HepG2 (cell line): ENCODE measurements around the gene MARCHF5. TPM values are rescaled to one million over a fixed set of nuclear protein-coding genes. Genes with fewer than 3 reads are reported as not detected.

Experiments
- ATAC-seq: fragments of 200-7000 bp; cut with Tn5 transposase; 3 replicates; pipeline ENCODE4 v1.9.1; 2020; ENCODE audit warnings: mild to moderate bottlenecking, moderate library complexity
- BruUV-seq: library from RNA; stranded (reverse); fragments of 400-500 nt; replicated peaks from 2 replicates; lab custom pipeline; 2021; lab: Mats Ljungman, UMichigan
- CTCF ChIA-PET: fragments of 300-600 bp; formaldehyde crosslinking; extraction: SDS; loops from one replicate; lab custom pipeline; 2021; ENCODE audit warnings: low total read pairs, inconsistent platforms, low intra/inter-chr PET ratio; lab: Yijun Ruan, JAX
- POLR2A ChIA-PET: fragments of 350-600 bp; sonication (Branson Sonifier 250); formaldehyde crosslinking; loops from one replicate; lab custom pipeline; 2020; ENCODE audit warnings: antibody characterized with exemption, inconsistent platforms; lab: Yijun Ruan, JAX
- DNase-seq: peaks from one replicate; pipeline ENCODE4 v3.0.0-alpha.2; 2015; ENCODE audit warnings: low spot score
- FAIRE-seq: peaks from 3 replicates; lab custom pipeline; 2011; peaks lifted over from hg19 to GRCh38; lab: Jason Lieb, UNC
- H2AFZ ChIP-seq: one replicate; pipeline ENCODE4 v1.6.1; 2011; ENCODE audit warnings: low read length, inconsistent platforms
- H3K27ac ChIP-seq: fragments of 300-600 bp; 3 replicates; pipeline ENCODE4 v1.8.0; 2011; ENCODE audit warnings: mixed run types, mild to moderate bottlenecking, mixed read lengths, low read length, inconsistent platforms; ENCODE audit not compliant: insufficient read depth; ENCODE audit errors: extremely low read length
- H3K27me3 ChIP-seq, 2 experiments: fragments of 200-600 bp in 1 of 2; 2 replicates in 1 of 2; 3 replicates in 1 of 2; pipeline versions ENCODE4 v1.6.0 to v1.8.0; 2011; ENCODE audit warnings: low read length in 2 of 2, mild to moderate bottlenecking in 2 of 2, moderate library complexity in 2 of 2, inconsistent platforms in 1 of 2; ENCODE audit not compliant: insufficient read depth in 2 of 2, control insufficient read depth in 1 of 2
- H3K36me3 ChIP-seq, 2 experiments: fragments of 200-600 bp in 1 of 2; replicated peaks in 1 of 2; 2 replicates in 1 of 2; 3 replicates in 1 of 2; pipeline versions ENCODE4 v1.5.1 to v1.8.0; 2011; ENCODE audit warnings: low read length in 2 of 2, inconsistent platforms in 1 of 2; ENCODE audit not compliant: insufficient read depth in 2 of 2, control insufficient read depth in 1 of 2
- H3K4me1 ChIP-seq: 2 replicates; pipeline ENCODE4 v1.5.1; 2012; ENCODE audit warnings: low read length, inconsistent platforms; ENCODE audit not compliant: insufficient read depth
- H3K4me2 ChIP-seq: 2 replicates; pipeline ENCODE4 v1.6.0; 2011; ENCODE audit warnings: low read depth, low read length, inconsistent platforms
- H3K4me3 ChIP-seq, 3 experiments: fragments of 200-600 bp in 1 of 3; sonication (generic), shearing (Covaris generic) in 1 of 3; replicated peaks in 1 of 3; 2 replicates each; pipeline ENCODE4 v1.5.1; 2011 to 2016; ENCODE audit warnings: low read length in 3 of 3, inconsistent platforms in 2 of 3, low read depth in 2 of 3, mild to moderate bottlenecking in 2 of 3, control low read depth in 1 of 3, mixed read lengths in 1 of 3; ENCODE audit not compliant: insufficient read depth in 1 of 3
- H3K79me2 ChIP-seq: one replicate; pipeline ENCODE4 v1.6.1; 2011; ENCODE audit warnings: low read length, inconsistent platforms; ENCODE audit not compliant: insufficient read depth
- H3K9ac ChIP-seq: 2 replicates; pipeline ENCODE4 v1.6.0; 2011; ENCODE audit warnings: mild to moderate bottlenecking, low read depth, low read length, inconsistent platforms; ENCODE audit not compliant: insufficient read depth
- H3K9me3 ChIP-seq: 2 replicates; pipeline ENCODE4 v1.5.1; 2012; ENCODE audit warnings: mild to moderate bottlenecking, low read length
- H4K20me1 ChIP-seq: 2 replicates; pipeline ENCODE4 v1.6.0; 2011; ENCODE audit warnings: inconsistent platforms, mild to moderate bottlenecking, low read length, moderate library complexity; ENCODE audit not compliant: insufficient read depth
- ETV5 ChIP-seq: IDR thresholded peaks from 2 replicates; pipeline ENCODE4 v1.6.1; 2018; ENCODE audit warnings: missing biosample characterization, missing genetic modification reagents, inconsistent platforms, borderline replicate concordance
- HMGA1 ChIP-seq: sonication (generic); formaldehyde crosslinking; conservative IDR thresholded peaks from 2 replicates; pipeline ENCODE4 v1.4.0; 2020; ENCODE audit warnings: missing genetic modification reagents
- HNRNPLL ChIP-seq: fragments of 200-400 bp; formaldehyde crosslinking; IDR thresholded peaks from 2 replicates; pipeline ENCODE4 v1.6.1; 2017; ENCODE audit warnings: mild to moderate bottlenecking, low read depth, low read length; ENCODE audit not compliant: poor library complexity, severe bottlenecking
- ZBTB1 ChIP-seq: sonication (generic); formaldehyde crosslinking; IDR thresholded peaks from 2 replicates; pipeline ENCODE4 v1.4.0; 2020; ENCODE audit warnings: missing genetic modification reagents, borderline replicate concordance
- ZNF264 ChIP-seq: sonication (generic); formaldehyde crosslinking; IDR thresholded peaks from 2 replicates; pipeline ENCODE4 v1.4.0; 2020; ENCODE audit warnings: missing genetic modification reagents
- ZNF496 ChIP-seq: sonication (generic); formaldehyde crosslinking; IDR thresholded peaks from 2 replicates; pipeline ENCODE4 v1.8.1; 2023; ENCODE audit warnings: mild to moderate bottlenecking, moderate library complexity, missing genetic modification reagents; ENCODE audit not compliant: insufficient replicate concordance
- WGBS: methylation state at CpG from one replicate; pipeline ENCODE4 v1.1.6; 2017; ENCODE audit warnings: low lambda C conversion rate; 5-methylcytosine and 5-hydroxymethylcytosine counted together
- in situ Hi-C: cut with HindIII; loops from 2 replicates; pipeline ENCODE4 v1.10.0; 2017; ENCODE audit warnings: low pct_unique_long_range_greater_than_20kb; ENCODE audit not compliant: extremely low pct_ligation_motif_present
- intact Hi-C: fragments of 100-400 bp; cut with micrococcal nuclease; formaldehyde crosslinking; loops from one replicate; pipeline ENCODE4 v1.10.0; 2022; ENCODE audit not compliant: unreplicated experiment
- polyA plus RNA-seq, 8 experiments: library from polyadenylated mRNA; depleted of rRNA in 3 of 8; stranded (reverse) in 7 of 8; unstranded in 1 of 8; fragments of >200 nt; fragmentation: Illumina TruSeq in 4 of 8; extraction: Trizol in 4 of 8; gene quantifications; 2 replicates each; pipeline versions ENCODE4 v1.2.1 to v1.2.3, GENCODE V29; 2011 to 2016; ENCODE audit warnings: low read depth in 4 of 8, missing spikeins in 1 of 8, mixed read lengths in 1 of 8; ENCODE audit not compliant: insufficient read depth in 1 of 8
- total RNA-seq, 5 experiments: library from RNA; depleted of rRNA; stranded (reverse); fragments of >200 nt; fragmentation: Illumina TruSeq; extraction: Trizol; gene quantifications; 2 replicates each; pipeline ENCODE4 v1.2.3, GENCODE V29; 2016; ENCODE audit warnings: low read depth in 1 of 5
- TF ChIP-seq, protein P1 (sequence below): sonication (generic); formaldehyde crosslinking; IDR thresholded peaks from 2 replicates; pipeline ENCODE4 v1.4.0; 2020; ENCODE audit warnings: missing genetic modification reagents
- TF ChIP-seq, protein P2 (sequence below): sonication (generic); formaldehyde crosslinking; IDR thresholded peaks from 2 replicates; pipeline ENCODE4 v1.8.0; 2022; ENCODE audit warnings: missing genetic modification reagents, mild to moderate bottlenecking, borderline replicate concordance
- TF ChIP-seq, protein P3 (sequence below): IDR thresholded peaks from 2 replicates; pipeline ENCODE4 v1.6.1; 2016; ENCODE audit warnings: low read depth, control low read depth
- TF ChIP-seq, protein P4 (sequence below): sonication (generic); formaldehyde crosslinking; IDR thresholded peaks from 2 replicates; pipeline ENCODE4 v1.4.0; 2020; ENCODE audit warnings: missing genetic modification reagents, borderline replicate concordance
- TF ChIP-seq, protein P5 (sequence below): IDR thresholded peaks from 2 replicates; pipeline ENCODE4 v1.6.1; 2016; ENCODE audit warnings: low read depth
- TF ChIP-seq, protein P6 (sequence below): sonication (generic); formaldehyde crosslinking; IDR thresholded peaks from 2 replicates; pipeline ENCODE4 v1.4.0; 2020; ENCODE audit warnings: missing genetic modification reagents

Gene MARCHF5
- total and polyA plus RNA-seq, 2 of the 13 experiments (the other 11 are each of a cell fraction or from before 2014, with no cell fraction given) = 19.4 to 21.0 TPM

DNA sequence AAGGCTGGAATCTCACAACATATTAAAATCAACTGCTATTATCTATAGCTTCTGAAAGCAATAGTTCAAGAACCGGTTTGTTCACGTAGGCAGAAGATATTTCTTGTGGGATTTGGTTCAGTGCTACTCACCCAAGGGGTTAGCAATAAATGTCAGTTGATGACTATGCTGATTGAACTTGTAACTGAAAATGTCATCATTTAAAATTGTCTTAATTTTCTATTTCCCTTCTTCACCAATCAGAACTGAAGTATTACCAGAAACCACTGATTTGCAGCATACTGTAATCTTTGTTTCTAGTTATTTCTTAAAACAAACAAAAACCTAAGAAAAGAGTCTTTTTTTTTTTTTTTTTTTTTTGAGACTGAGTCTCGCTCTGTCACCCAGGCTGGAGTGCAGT is 46.2 kb upstream of the MARCHF5 start:
- BruUV-seq = no TSS peak
- Histone ChIP-seq H3K4me3 (no peak overlapping the region), H3K4me2 (no peak overlapping the region), H2AFZ (no peak overlapping the region), H3K79me2 (no peaks in the 10 kb centered on the region), H3K27ac (no peak overlapping the region), H3K9me3 (no peaks in the 10 kb centered on the region), H4K20me1 (no peaks in the 10 kb centered on the region), H3K27me3 (no peaks in the 10 kb centered on the region), H3K36me3 (no peaks in the 10 kb centered on the region), H3K4me1 (peaks cover 19% of the 10 kb centered on the region), H3K9ac (no peak overlapping the region)
- 87% methylated on average over 3 of the region's 3 CpGs for WGBS
- no peak for ATAC-seq
- no peak for DNase-seq
- intact Hi-C loops (no loop called here), in situ Hi-C loops (loop anchor here (5.0 kb wide), 1 partner anchor 48 kb away; the partner anchor contains the start of genes CPEB3 and MARCHF5)
- ChIA-PET CTCF (no interaction called here), POLR2A (no interaction called here)
- FAIRE-seq = no peak
- TF ChIP-seq, protein P1, sequence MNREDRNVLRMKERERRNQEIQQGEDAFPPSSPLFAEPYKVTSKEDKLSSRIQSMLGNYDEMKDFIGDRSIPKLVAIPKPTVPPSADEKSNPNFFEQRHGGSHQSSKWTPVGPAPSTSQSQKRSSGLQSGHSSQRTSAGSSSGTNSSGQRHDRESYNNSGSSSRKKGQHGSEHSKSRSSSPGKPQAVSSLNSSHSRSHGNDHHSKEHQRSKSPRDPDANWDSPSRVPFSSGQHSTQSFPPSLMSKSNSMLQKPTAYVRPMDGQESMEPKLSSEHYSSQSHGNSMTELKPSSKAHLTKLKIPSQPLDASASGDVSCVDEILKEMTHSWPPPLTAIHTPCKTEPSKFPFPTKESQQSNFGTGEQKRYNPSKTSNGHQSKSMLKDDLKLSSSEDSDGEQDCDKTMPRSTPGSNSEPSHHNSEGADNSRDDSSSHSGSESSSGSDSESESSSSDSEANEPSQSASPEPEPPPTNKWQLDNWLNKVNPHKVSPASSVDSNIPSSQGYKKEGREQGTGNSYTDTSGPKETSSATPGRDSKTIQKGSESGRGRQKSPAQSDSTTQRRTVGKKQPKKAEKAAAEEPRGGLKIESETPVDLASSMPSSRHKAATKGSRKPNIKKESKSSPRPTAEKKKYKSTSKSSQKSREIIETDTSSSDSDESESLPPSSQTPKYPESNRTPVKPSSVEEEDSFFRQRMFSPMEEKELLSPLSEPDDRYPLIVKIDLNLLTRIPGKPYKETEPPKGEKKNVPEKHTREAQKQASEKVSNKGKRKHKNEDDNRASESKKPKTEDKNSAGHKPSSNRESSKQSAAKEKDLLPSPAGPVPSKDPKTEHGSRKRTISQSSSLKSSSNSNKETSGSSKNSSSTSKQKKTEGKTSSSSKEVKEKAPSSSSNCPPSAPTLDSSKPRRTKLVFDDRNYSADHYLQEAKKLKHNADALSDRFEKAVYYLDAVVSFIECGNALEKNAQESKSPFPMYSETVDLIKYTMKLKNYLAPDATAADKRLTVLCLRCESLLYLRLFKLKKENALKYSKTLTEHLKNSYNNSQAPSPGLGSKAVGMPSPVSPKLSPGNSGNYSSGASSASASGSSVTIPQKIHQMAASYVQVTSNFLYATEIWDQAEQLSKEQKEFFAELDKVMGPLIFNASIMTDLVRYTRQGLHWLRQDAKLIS (CRISPR knock-in tag) = no peak
- TF ChIP-seq HNRNPLL (no peak), ZNF496 (CRISPR knock-in tag) (no peak), ZNF264 (CRISPR knock-in tag) (no peak), HMGA1 (CRISPR knock-in tag) (no peak), ETV5 (CRISPR knock-in tag) (no peak), ZBTB1 (no peak)
- TF ChIP-seq, protein P2, sequence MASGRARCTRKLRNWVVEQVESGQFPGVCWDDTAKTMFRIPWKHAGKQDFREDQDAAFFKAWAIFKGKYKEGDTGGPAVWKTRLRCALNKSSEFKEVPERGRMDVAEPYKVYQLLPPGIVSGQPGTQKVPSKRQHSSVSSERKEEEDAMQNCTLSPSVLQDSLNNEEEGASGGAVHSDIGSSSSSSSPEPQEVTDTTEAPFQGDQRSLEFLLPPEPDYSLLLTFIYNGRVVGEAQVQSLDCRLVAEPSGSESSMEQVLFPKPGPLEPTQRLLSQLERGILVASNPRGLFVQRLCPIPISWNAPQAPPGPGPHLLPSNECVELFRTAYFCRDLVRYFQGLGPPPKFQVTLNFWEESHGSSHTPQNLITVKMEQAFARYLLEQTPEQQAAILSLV (CRISPR knock-in tag) = no peak
- TF ChIP-seq, protein P3, sequence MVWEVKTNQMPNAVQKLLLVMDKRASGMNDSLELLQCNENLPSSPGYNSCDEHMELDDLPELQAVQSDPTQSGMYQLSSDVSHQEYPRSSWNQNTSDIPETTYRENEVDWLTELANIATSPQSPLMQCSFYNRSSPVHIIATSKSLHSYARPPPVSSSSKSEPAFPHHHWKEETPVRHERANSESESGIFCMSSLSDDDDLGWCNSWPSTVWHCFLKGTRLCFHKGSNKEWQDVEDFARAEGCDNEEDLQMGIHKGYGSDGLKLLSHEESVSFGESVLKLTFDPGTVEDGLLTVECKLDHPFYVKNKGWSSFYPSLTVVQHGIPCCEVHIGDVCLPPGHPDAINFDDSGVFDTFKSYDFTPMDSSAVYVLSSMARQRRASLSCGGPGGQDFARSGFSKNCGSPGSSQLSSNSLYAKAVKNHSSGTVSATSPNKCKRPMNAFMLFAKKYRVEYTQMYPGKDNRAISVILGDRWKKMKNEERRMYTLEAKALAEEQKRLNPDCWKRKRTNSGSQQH (CRISPR knock-in tag) = no peak
- TF ChIP-seq, protein P4, sequence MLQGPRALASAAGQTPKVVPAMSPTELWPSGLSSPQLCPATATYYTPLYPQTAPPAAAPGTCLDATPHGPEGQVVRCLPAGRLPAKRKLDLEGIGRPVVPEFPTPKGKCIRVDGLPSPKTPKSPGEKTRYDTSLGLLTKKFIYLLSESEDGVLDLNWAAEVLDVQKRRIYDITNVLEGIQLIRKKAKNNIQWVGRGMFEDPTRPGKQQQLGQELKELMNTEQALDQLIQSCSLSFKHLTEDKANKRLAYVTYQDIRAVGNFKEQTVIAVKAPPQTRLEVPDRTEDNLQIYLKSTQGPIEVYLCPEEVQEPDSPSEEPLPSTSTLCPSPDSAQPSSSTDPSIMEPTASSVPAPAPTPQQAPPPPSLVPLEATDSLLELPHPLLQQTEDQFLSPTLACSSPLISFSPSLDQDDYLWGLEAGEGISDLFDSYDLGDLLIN = no peak
- TF ChIP-seq, protein P5, sequence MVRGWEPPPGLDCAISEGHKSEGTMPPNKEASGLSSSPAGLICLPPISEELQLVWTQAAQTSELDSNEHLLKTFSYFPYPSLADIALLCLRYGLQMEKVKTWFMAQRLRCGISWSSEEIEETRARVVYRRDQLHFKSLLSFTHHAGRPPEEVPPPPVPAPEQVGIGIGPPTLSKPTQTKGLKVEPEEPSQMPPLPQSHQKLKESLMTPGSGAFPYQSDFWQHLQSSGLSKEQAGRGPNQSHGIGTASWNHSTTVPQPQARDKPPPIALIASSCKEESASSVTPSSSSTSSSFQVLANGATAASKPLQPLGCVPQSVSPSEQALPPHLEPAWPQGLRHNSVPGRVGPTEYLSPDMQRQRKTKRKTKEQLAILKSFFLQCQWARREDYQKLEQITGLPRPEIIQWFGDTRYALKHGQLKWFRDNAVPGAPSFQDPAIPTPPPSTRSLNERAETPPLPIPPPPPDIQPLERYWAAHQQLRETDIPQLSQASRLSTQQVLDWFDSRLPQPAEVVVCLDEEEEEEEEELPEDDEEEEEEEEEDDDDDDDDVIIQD = no peak
- TF ChIP-seq, protein P6, sequence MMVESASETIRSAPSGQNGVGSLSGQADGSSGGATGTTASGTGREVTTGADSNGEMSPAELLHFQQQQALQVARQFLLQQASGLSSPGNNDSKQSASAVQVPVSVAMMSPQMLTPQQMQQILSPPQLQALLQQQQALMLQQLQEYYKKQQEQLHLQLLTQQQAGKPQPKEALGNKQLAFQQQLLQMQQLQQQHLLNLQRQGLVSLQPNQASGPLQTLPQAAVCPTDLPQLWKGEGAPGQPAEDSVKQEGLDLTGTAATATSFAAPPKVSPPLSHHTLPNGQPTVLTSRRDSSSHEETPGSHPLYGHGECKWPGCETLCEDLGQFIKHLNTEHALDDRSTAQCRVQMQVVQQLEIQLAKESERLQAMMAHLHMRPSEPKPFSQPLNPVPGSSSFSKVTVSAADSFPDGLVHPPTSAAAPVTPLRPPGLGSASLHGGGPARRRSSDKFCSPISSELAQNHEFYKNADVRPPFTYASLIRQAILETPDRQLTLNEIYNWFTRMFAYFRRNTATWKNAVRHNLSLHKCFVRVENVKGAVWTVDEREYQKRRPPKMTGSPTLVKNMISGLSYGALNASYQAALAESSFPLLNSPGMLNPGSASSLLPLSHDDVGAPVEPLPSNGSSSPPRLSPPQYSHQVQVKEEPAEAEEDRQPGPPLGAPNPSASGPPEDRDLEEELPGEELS (CRISPR knock-in tag) = no peak
